AG04449 (cell line): ENCODE data around the gene SON.

Source experiments
- CTCF ChIA-PET: fragments of 350-600 bp; formaldehyde crosslinking; extraction: SDS; loops from one replicate; lab custom pipeline; 2021; ENCODE audit warnings: antibody characterized with exemption; lab: Yijun Ruan, JAX
- POLR2A ChIA-PET: fragments of 400-600, 350-600 bp; formaldehyde crosslinking; extraction: SDS; loops from one replicate; lab custom pipeline; 2020; ENCODE audit warnings: antibody characterized with exemption, inconsistent platforms; lab: Yijun Ruan, JAX
- DNase-seq: peaks from one replicate; pipeline ENCODE4 v3.0.0-alpha.2; 2010; ENCODE audit warnings: low read depth, low spot score
- H3K4me3 ChIP-seq: 2 replicates; pipeline ENCODE4 v1.5.1; 2011; ENCODE audit warnings: low read depth, mild to moderate bottlenecking, control low read depth, low read length
- TF ChIP-seq, protein P1 (sequence below): IDR thresholded peaks from one replicate; pipeline ENCODE4 v1.5.1; 2011; ENCODE audit warnings: mild to moderate bottlenecking, moderate library complexity, low read length, control low read depth, inconsistent platforms; ENCODE audit not compliant: insufficient read depth; ENCODE audit errors: missing control alignments

The SON gene

DNA sequence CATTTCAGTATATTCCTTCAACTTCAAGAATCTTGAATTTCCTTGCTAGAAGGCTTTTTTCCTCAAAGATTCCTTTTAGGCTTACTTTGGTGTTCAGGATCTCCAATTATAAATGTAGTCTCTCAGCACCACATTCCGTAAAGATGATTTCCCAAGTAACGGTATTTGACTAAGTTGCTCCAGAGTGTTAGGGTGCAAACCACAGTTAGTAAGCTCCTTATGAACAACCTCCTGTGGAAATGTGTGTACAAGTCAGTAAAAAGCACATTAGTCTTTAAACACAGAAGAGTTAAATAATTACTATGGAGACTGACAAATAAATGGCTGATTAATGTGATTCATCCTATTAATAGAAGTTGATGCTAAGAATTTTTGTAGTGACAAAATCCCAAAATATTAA is 35.4 kb downstream of the SON start:
- TF ChIP-seq, protein P1, sequence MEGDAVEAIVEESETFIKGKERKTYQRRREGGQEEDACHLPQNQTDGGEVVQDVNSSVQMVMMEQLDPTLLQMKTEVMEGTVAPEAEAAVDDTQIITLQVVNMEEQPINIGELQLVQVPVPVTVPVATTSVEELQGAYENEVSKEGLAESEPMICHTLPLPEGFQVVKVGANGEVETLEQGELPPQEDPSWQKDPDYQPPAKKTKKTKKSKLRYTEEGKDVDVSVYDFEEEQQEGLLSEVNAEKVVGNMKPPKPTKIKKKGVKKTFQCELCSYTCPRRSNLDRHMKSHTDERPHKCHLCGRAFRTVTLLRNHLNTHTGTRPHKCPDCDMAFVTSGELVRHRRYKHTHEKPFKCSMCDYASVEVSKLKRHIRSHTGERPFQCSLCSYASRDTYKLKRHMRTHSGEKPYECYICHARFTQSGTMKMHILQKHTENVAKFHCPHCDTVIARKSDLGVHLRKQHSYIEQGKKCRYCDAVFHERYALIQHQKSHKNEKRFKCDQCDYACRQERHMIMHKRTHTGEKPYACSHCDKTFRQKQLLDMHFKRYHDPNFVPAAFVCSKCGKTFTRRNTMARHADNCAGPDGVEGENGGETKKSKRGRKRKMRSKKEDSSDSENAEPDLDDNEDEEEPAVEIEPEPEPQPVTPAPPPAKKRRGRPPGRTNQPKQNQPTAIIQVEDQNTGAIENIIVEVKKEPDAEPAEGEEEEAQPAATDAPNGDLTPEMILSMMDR: no peak
- peak; percentile 37 for DNase-seq
- ChIA-PET POLR2A (interaction anchor here (0.7 kb wide), 1 partner anchor 13 kb away, joined by 3 read pairs; no protein-coding TSS in a partner anchor), CTCF (interaction anchor here (0.9 to 3.3 kb wide), 2 partner anchors 25 to 28 kb away, joined by 3 to 19 read pairs; no protein-coding TSS in a partner anchor)
- H3K4me3 ChIP-seq: no peak overlapping the region

DNA sequence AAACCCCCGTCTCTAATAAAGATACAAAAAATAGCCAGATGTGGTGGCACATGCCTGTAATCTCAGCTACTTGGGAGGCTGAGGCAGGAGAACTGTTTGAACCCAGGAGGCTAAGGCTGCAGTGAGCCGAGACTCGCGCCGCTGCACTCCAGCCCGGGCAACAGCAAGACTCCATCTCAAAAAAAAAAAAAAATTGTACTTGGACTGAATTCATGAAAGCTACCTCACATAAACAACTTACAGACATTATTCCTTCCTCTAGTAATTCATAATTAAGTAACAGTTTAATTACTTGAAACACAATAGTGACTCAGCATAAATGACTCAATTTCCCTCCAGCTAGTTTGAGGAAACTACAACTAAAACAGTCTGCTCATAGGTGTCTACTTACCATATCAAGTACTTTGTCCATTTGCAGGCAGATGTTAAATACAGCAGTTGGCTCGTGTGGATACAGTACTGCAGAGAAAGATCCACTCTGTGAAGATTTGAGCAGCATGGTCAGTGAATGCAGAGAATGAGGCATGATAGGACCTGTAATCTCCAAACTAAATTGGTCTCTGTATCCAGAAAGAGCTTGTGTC is 36.2 kb downstream of the SON start:
- ChIA-PET CTCF (interaction anchor here (0.9 to 3.3 kb wide), 2 partner anchors 24 to 27 kb away, joined by 3 to 19 read pairs; no protein-coding TSS in a partner anchor), POLR2A (no interaction called here)
- no peak for DNase-seq
- H3K4me3 ChIP-seq: no peak overlapping the region
- TF ChIP-seq, protein P1: no peak

DNA sequence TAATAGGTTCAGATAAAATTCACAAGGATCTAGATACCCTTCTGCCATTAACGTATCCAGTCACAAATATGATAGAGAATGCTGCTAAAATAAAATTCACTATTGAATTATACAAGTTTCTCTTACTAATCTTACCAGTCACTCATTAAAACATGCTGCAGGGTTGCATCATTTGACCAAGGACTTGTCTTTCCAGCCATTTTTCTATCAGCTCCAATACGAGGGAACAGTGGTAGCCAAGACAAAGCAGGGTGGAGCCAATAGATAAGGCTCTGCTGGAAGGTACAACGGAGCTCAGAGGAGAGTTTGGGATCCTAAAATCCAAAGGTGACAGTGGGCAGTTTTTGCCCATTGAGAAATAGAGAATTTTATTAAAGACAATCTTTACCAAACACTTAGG is 41.6 kb downstream of the SON start:
- TF ChIP-seq, protein P1: no peak
- DNase-seq: no peak
- POLR2A ChIA-PET: interaction anchor here (0.7 to 1.2 kb wide), 2 partner anchors 11 to 94 kb away, joined by 3 to 4 read pairs; no protein-coding TSS in a partner anchor
- H3K4me3 ChIP-seq: no peak overlapping the region
- CTCF ChIA-PET: interaction anchor here (4.2 kb wide), 1 partner anchor 21 kb away, joined by 19 read pairs; no protein-coding TSS in a partner anchor

DNA sequence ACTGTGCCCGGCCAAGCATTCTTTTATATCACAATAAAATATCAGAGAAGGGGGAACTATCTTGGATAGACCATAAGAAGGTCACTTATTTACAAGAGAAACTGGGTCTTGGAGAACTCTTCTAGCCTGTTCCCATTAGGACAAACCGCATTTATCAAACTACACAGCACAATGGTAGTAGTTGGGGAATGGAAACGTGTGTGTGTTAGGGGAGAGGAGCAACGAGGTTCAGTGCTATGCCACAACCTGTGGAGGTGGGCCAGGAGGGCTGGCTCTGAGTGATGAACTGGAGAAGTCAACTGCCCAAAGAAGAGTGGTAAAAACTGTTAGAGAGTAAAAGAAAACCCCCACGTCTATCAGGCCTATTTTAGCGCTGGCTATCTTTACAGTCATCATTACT is 44.1 kb downstream of the SON start:
- ChIA-PET CTCF (interaction anchor here (1.5 kb wide), 1 partner anchor 19 kb away, joined by 6 read pairs; no protein-coding TSS in a partner anchor), POLR2A (no interaction called here)
- peak overlapping the region; percentile 7 for H3K4me3 ChIP-seq
- no peak for DNase-seq
- TF ChIP-seq, protein P1: no peak

DNA sequence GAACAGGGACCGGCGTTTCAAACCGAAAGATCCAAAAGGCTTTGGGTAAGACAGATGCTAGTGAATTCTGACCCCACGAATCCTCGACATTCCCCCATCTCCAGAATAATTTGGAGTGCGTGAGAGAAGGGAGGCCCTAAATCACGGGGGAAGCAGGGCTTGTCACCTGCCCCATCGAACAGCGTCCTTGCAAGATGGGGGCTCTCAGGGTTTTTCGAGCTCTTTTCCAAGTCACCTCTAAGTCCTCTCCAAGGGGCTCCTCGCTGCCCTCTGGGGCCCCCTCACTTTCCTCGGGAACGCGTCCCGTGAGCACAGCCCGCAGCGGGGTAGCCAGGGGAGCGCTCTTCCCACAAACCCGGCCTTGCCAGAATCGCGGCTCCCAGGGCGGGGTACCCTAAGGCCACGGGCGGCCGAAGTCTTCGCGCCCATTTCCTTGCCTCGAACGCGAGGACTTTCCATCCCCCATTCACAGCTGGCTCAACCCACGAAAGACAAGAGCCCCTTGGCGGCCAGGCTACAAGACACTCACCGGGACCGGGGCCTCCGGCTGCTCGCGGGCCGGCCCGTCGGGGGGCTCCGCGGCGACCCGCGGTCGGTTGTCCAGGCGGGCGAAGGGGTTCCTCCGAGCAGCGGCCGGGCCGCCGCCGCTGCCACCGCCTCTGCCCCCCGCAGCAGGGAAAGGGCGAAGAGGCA is 45.1 kb downstream of the SON start:
- POLR2A ChIA-PET: interaction anchor here (0.7 to 1.7 kb wide), 4 partner anchors 14 to 307 kb away, joined by 3 to 7 read pairs (median 4); partner anchors contain the start of genes IFNAR1 and SON
- TF ChIP-seq, protein P1: no peak
- peak overlapping the region; percentile 82 for H3K4me3 ChIP-seq
- CTCF ChIA-PET: interaction anchor here (0.6 to 5.9 kb wide), 6 partner anchors 14 to 307 kb away, joined by 3 to 72 read pairs (median 4); no protein-coding TSS in a partner anchor
- no peak for DNase-seq
